Measurements from ENCODE around the gene HEPN1. TPM values are rescaled to one million over a fixed set of nuclear protein-coding genes. Genes with fewer than 3 reads are reported as not detected.
A peak's percentile ranks its signal among the peaks of the same experiment; 100 is the strongest.

HEPN1 gene
- total RNA-seq, 2 donors from 2014 or later = not detected

DNA sequence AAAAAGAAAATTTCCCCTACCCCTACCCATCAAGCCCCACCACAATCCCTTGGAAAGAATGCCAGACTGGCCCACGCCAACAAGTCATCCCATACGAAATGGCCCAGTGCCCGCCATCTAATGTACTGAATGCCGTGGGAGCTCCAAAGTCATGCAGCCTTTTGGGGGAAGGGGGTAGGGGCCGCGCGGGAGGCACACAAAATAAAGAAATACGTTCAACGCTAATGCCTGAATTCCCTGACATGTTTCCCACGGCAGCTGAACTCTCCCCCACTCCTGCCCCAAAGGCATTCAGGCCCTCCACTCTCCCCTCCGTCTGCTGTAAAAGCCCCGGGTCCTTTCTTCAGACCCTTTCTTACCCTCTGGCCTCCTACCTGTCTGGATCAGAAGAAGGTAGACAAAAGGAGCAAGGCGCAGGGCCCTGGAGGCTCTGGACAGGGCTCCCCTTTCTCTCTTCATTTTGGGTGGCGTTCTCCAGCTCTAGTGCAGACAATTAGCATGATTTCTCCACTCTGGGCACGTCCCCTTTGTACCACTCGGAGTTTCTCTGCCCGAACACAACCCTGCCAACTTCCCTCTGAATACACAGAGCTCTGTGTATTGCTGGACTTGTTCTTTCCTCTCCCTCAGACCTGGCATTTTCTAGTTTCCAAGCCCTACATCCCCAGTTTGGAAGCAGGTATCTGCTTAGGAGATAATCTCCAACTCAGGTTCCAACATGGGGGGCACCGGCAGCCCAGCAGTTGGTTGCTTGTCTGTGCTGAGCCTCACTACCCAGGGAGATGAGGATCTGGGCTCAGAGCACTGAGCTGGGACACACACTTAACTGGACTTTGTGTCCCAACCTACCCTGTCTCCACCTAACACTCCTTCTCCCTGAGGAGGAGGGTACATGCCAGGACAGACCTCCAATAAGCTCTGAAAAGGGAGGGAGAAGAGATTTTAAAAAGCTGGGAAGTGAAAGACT, 16.8 kb downstream of the HEPN1 start, which contains the start of gene HEPACAM:
TSS of gene HEPACAM (minus strand) at position 500 of the 967 bp plus-strand sequence. CDS start at position 459, 41 bp downstream.
- ATAC-seq (peak in 1 of 2 donors; percentile 74), DNase-seq (no peak)
- intact Hi-C loops (cut with DNase I) = no loop called here

DNA sequence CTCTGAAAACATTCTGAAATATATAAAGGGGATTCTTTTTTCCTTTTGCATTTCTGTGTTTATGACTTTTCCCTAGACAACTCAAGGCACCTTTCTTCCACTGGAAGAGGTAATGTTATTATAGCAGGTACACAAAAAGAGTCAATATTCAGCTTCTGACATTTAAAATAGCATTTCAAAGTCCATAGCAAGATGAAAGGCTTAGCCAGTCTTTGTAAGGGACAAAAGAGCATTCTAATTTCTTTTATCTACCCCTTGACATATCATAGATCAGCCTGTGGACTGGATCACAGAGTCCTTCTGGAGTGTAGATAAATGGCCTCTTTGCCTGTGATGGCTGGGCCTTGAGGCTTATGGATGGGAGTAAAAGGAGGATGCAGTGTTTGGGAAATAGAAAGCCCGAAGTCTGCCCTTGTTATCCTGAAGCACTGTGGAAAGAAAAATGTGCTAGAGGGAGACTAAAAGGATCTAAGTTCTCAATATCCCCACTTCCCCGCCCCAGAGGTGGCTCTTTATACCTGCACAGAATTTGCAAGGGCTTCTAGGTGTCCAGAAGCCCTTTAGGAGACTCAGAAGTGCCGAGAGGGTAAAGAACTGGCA, 18.4 kb downstream of the HEPN1 start:
- ATAC-seq = no peak
- intact Hi-C loops (cut with DNase I) = no loop called here
- no peak for DNase-seq

DNA sequence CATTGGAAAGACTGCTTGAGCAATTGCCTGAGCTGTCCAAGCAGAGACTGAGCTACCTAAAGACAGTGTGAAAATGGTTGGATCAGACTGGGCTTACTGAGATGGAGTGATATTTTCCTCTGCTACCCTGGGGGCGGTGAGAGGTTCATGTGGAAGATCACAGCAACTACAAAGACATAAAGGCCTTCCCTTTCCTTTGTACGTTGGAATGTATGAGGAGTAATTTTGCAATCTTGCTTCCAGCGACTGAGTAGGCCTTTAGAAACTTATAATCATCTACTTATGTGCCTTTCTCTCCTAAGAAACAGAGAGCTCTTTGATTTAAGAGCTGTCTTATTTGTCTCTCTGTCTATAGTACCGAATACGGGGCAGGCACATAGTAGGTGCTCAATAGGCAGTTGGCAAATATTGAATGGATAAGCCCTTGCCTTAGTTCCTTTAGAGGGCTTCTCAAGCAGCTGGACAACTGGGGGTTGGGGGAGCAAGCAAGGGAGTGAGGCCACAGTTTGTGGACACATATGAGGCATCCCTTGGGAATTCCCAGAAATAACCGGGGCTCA, 19.2 kb downstream of the HEPN1 start:
- intact Hi-C loops (cut with DNase I) = no loop called here
- no peak for DNase-seq
- ATAC-seq = no peak

DNA sequence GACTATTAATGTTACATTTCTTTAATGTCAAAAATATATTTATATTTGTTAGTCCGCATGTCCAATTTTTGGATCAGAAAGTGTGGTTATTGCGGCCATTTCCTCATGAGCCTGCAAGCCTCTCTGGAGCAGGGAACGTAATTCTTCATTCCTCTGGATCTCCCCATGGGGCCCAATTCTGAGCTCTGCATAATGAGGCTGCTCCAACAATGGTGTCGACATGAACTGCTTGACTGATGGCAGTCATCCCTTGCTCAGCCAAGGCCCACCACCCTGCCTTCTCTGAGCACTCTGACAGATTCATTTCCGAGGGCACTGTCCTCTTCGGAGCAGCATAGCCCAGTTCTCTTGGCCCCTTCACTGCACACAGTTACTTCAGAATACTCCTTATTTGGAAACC, 19.9 kb downstream of the HEPN1 start:
- ATAC-seq = no peak
- intact Hi-C loops (cut with DNase I) = no loop called here

DNA sequence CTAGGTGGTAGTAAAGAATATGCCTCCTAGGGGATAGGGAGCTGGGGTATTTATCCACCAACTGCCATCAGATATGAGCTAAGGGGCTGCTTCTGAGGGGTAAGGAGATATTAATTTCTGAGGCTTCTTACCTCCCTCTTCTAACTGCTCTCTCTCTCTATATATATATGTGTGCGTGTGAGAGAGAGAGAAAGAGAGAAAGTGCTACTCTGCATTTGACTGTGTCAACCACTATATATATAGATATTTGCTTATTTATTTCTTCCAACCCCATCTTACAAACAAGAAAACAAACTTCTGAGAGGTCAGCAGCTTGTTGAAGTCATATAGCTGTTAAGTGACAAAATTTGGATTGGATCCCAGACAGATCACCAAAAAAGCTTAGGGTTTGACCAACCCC, 22.7 kb downstream of the HEPN1 start:
- ATAC-seq (no peak), DNase-seq (no peak)
- intact Hi-C loops (cut with DNase I) = no loop called here

More for the DNA sequence above, 19.9 kb downstream of the HEPN1 start:
- DNase-seq = no peak

DNA sequence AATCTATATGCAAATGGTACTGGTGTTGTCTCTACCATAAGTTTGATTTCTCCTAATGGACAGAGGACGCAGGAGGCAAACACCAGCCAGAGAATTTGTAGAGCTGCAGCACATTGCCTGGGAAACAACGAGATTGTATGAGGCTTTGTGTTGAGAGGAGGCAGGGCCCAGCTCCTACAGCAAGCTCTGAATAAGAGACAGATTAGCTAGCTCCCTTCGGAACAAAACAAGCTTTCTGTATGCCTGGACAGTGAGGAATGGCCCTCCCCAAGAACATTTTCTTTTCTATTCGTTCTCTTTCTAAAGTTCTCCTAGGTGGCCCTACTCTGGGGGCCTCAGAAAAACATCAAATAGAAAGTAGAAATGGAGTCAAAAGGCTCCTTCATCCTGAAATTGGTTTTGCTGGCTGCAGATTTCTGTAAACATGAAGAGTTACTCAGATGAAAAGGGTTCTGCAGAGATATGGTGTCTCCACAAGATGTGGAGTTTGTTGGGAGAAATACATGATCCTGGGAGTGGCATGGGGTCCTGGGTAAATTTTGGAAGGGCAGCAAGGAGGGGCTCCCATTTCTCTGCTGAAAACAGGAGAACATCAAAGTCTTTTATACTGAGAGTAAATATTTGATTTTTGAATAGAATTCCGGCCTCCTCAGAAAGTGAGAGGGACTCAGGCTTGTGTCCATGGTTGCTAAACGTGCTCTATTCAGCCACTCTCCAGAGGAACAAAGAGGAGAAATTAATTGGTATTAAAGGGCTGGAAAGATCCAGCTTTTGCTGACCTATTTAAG, 23.6 kb downstream of the HEPN1 start:
- no peak for DNase-seq
- ATAC-seq = no peak

DNA sequence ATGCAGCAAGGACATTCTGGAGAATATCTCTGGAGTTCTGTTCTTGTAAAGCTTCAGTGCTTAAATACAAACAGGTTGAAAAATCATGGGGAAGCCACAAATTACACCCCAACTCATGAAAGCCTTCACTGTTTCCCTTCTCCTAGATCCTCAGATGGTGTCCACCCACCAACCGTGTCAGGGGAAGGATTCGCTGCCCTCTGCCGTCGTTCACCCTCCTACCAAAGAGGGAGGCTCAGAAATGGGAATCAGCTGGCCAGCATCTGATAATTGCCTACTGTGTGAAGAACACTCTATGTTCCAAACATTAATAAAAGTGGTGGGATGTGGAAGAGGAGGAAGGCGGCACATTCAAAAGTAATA, 24.2 kb downstream of the HEPN1 start:
- ATAC-seq = no peak
- no peak for DNase-seq
- intact Hi-C loops (cut with DNase I) = no loop called here

More for the DNA sequence above, 23.6 kb downstream of the HEPN1 start:
- intact Hi-C loops (cut with DNase I) = no loop called here

DNA sequence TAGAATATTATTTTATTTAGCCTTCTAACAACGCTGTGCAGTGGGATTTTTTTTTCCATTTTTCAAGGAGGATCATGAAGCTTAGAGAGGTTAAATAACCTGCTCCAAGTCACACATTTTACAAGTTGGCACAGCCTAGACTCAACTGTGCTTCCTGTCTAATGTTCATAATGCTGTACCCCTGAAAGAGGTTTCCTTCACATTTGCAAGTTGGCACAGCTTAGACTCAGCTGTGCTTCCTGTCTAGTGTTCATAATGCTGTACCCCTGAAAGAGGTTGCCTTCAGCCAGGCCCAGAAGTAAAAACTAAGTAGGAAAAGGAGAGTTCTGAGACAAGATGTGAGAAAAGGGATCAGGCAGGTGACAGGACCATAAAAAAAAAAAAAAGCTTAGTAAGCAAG, 24.7 kb downstream of the HEPN1 start:
- DNase-seq (no peak), ATAC-seq (no peak)
- intact Hi-C loops (cut with DNase I) = no loop called here

DNA sequence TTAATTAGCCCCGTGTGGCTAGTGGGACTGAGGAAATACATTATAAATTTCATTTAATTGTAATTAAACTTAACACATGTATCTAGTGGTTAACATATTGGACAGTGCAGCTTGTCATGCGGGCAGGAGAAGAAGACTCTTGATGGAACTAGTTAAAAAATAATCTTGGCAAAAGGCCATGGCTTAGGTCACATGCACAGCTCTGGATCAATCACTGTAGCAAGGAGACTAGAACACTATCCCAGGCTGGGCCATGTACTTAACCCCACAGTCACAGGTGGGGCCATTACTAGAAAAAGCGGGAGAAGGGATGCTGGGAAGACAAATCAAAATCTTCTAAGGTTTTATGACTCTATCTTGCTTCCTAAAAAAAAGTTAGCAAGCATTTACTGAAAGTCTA, 25.5 kb downstream of the HEPN1 start:
- ATAC-seq = no peak
- intact Hi-C loops (cut with DNase I) = no loop called here

DNA sequence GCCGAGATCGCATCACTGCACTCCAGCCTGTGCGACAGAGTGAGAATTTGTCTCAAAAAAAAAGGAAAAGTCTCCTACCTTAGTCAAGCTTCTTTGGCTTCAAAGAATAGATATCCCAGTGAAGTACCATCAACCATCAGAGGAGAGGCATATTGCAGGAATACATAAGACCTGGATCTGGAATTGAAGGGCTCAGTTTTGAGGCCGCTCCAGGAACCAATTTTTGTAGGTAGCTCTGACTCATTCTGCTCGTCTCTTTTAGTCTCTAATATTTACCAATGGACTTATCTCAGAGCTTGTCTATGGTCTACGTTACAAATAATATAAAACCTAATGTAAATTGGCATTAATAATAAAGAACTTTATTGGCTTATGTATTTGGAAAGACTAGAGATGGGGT, 26.8 kb downstream of the HEPN1 start:
- intact Hi-C loops (cut with DNase I) = no loop called here
- DNase-seq (no peak), ATAC-seq (no peak)

More for the DNA sequence above, 25.5 kb downstream of the HEPN1 start:
- no peak for DNase-seq

DNA sequence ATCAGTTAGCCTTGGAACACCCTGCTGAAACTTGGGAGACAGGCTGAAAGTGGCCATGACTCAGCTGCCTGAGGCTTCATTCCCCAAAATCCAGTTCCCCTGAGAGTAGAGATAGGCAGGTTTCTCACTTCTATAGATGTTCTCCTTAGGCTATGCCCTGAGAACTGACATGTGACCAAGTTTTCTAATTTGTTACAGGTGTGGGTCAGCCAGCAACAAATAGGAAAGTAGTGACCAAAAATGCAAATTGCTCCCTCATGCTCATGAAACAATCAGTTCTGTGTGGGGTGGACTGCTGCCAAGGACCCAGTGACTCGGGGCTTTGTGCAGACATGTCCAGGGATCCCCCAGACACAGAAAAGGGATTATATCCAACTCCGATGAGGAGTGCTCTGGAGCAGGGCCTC, 27.7 kb downstream of the HEPN1 start:
- DNase-seq (no peak), ATAC-seq (no peak)
- intact Hi-C loops (cut with DNase I) = no loop called here

DNA sequence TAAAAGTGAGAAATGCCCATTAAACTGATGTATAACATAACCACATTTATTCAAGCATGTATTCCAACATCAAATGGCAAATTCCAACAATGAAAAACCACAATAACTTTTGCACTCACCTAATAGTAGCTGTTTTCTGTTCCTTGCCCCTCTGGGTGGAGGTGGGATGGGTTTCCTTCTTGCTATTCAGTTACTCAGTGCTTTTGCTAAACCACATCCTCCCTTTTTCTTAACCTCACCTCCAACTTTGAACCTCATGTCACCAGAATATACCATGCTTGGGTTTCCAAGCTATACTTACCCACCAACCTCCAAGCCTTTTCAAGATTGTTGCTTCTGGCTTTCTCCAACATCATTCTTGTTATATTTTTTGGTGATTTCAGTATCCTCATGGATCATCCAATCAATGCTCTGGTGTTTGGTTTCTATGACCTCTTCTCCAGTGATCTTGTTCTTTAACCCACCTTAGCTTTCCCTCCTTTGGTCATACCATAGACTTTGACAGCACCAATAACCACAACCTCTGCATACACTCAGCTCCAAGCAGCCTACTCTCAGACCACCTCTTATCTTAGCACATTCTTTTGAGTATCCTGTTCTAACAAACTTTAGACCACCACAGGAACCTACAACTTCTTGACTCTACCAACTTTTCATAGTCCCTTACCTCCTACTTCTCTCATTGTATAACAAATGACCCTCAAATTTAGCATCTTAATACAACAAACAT, 31.7 kb downstream of the HEPN1 start:
- intact Hi-C loops (cut with DNase I) = loop anchor here in 1 of 2 donors (5.0 to 10.0 kb wide), 2 partner anchors 73 to 924 kb away; no protein-coding TSS in a partner anchor
- DNase-seq (no peak), ATAC-seq (no peak)

DNA sequence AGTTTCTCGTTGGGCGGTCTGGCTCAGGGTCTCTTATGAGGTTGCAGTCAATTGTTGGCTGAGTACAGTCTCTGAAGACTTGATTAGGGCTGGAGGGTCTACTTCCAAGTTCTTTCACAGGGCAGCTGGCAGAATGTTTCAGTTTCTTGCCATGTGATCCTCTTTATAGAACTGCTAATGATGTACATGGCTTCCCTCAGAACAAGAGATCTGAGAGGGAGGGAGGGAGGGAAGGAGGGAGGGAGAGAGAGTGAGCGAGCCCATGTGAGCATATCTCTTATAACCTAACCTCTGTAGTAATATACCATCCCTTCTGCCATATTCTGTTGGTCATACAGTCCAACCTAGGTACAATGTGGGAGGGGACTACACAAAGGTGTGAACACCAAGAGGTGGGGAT, 32.3 kb downstream of the HEPN1 start:
- intact Hi-C loops (cut with DNase I) = loop anchor here in 1 of 2 donors (5.0 to 10.0 kb wide), 2 partner anchors 74 to 923 kb away; no protein-coding TSS in a partner anchor
- DNase-seq = no peak
- no peak for ATAC-seq

DNA sequence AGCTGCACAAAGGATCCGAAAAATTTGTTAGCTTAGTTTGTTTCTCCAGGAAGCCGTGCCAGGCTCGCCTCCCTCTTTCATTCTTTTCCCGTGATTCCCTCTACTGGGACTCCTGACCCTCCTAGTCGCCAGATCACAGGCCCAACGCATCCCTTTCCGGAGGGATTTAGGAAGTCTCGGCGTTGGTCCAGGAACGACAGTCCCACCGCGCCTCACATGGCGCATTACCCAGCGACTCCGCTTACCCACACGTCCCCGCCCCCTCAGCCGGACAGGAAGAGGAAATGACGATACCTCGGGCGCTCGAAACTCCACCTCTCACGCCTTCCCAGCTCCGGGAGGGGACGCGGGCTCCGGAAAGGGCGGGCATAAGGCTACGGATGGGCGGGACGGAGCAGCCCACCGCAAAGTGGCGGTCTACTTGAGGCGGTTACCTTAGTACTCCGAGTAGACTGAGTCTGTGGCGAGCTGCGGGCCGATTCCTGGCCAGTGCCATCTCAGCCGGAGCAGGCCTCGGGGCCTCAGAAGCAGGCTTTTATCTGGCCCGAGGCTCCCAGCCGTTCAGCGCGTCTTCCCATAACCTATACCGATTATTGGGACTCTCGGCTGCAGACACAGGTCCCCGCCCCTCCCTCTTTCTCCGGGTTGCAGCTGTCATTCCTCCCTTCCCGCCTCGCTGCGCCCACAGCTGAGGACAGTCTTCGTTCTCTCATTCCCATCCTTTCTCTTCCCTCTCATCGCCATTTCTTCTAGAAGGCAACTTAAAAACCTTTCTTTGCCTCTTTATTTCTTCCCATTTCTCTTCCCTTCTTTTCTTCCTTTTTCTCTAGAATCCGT, 34.9 kb downstream of the HEPN1 start, which contains the start of gene CCDC15:
TSS of gene CCDC15 (plus strand) at position 450 of the 837 bp plus-strand sequence. CDS start 531 bp downstream, outside the sequence.
- intact Hi-C loops (cut with DNase I) = loop anchor here in 1 of 2 donors (5.0 to 10.0 kb wide), 2 partner anchors 77 to 921 kb away; no protein-coding TSS in a partner anchor
- DNase-seq (peak; percentile 99), ATAC-seq (peak; percentile 100)

DNA sequence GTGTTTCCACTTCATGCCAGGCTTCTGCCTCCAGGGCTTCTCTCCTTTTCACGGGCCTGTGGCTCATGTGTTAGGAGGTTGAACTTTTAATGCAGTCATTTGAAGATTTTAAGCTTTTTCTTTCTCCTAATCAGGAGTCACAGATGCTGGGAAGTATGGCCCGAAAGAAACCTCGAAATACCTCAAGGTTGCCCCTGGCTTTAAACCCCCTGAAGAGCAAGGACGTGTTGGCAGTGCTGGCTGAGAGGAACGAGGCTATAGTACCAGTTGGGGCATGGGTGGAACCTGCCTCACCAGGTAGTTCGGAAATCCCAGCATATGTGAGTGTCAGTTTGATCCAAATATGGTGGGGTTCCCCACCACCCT, 35.5 kb downstream of the HEPN1 start:
- ATAC-seq (no peak), DNase-seq (no peak)
- intact Hi-C loops (cut with DNase I) = loop anchor here in 1 of 2 donors (5.0 to 10.0 kb wide), 2 partner anchors 77 to 920 kb away; no protein-coding TSS in a partner anchor

DNA sequence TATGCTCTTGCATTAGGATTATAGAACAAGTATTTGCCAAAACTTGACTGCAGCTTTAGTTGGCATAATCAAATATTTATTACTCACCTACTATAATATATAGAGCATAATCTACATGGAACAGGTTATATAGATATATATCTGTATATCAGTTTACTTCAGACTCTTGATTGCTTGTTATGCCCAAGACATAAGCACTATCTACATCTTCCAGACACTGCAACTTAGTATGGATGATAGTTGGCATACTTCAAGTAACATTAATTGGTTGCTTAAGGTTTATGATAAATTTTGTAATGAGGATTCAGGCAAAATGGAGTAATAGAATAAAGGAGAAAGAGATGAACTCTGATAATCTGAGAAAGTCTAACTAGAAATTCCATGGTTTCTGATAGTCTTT, 36.0 kb downstream of the HEPN1 start:
- intact Hi-C loops (cut with DNase I) = loop anchor here in 1 of 2 donors (10.0 kb wide), 1 partner anchor 920 kb away; no protein-coding TSS in a partner anchor
- no peak for ATAC-seq
- DNase-seq = no peak

DNA sequence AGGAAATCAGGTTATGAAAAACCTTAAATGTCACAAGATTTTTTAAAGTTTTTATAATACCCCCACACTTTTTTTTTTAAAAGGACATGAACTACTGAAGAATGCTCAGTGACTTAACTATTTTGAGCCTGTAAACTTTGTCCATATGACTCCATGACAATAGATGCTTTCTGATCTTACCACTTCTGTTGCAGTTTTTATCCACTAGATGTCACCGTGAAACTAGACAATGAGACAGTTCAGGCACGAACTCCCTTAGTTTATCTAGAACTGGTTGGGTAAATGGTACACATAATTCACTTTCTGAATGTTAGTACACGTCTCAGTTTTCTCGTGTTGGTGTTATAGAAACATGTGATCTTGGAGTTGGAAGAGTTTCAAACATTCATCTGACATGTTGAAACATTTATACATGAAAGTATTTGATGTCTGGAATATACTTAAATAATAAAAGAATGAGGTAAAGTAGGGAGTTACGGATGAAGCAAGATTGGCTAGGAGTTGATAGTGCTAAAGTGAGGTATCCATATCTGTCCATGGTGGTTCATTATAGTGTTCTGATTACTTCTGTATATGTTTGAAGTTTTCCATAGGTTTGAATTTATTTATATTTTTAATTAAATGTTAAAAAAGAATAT, 43.0 kb downstream of the HEPN1 start:
- ATAC-seq (peak; percentile 87 to 89), DNase-seq (no peak)
- intact Hi-C loops (cut with DNase I) = loop anchor here in 1 of 2 donors (10.0 kb wide), 1 partner anchor 913 kb away; no protein-coding TSS in a partner anchor
